Stimulated activated CD8-positive, alpha-beta memory T cell treated with anti-CD3 and anti-CD28 coated beads, Interleukin-2, amount 100 ng/mL, for 1 hour (primary cell): ENCODE measurements around the gene MOSMO.
"Not testable (repeated sequence)": the region's sequence is repeated elsewhere in the genome, so short reads cannot be mapped to it uniquely, and the experiment has no call there.

ENCODE experiments used
- DNase-seq, 2 donors: peaks; one replicate each; pipeline ENCODE4 v3.0.0-alpha.2; 2020; ENCODE audit warnings: low read depth in 2 of 2

Gene MOSMO

DNA sequence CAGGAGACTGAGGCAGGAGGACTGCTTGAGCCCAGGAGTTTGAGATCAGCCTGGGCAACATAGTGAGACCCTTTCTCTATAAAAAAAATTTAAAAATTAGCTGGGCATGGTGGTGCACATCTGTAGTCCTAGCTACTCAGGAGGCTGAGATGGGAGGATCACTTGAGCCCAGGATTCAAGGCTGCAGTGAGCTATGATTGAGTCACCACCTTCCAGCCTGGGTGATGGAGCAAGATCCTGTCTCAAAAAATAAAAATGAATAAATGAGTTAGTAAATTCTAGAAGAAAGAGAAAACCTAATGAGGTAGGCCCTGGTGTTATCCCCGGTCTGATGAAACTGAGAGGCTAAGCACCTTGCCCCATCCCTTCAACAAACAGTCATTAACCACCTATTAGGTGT is 5.9 kb upstream of the MOSMO start:
- DNase-seq, result not testable (repeated sequence)

DNA sequence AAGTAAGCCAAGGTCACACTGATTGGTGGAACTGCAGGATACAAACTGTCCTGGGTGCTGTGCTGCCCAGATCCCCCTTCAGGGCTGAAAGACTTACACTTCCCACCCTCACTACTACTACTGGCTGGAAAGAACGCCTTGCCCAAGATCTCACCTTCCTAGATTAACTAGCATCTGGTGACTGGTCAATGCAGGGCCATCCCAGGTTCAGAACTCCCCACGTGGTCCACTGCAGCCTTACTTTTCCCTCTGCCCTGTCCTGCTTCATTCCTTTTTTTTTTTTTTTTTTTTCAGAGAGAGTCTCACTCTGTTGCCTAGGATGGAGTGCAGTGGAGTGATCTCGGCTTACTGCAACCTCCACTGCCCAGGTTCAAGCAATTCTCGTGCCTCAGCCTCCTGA is 4.7 kb upstream of the MOSMO start:
- DNase-seq, result no peak

DNA sequence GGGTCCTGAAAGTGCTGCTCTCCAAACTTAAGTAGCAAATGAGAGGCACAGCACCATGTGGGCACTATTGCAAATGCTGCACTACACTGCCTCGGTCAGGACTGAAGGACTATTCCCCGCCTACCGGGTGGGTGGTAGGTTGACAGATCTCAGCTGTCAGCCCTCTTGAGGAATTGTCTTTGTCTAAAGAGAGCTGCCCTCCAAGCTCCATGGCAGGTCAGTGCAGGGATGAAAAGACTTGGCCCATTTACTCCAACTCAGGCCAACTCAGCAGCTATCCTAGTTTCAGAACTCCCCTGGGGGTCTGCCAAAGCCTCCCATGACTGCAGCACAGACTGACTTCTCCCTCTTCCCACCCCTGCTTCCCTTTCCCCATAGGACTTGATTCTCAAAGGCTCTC is 3.6 kb upstream of the MOSMO start:
- DNase-seq, result no peak

DNA sequence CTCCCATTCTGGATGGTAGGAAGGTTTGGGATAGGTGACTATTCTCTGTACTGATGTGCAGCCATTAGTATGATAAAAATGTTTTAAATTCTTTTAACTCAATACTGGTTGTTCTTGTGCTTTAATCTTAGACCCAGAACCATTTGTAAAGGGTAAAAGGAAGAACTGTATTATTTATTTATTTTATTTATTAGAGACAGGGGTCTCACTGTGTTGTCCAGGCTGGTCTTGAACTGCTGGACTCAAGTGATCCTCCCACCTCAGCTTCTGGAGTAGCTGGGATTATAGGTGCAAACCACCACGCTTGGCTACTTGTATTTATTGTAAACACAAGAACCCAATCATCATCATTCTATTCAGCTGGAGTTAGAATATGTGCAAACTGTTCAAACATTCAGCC is 2.2 kb upstream of the MOSMO start:
- DNase-seq, result no peak

DNA sequence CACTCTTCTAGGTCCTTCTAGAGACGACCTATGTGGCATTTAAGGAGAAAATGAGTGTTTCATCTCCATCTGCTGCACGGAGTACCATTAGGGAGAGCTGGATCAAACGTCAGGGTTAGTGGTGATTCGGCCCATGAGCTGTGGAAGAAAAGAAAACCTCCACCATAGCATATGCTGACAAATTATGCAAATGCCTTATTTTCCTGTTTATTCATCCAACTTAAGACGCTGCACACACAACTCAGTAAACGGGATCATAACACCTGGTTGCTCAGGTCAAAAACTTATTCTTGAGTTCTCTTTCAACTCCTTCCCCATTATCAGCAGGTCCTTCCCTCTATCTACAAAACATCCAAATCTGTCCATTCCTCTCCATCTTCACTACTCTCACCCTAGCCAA is 1.3 kb upstream of the MOSMO start:
- no peak for DNase-seq

DNA sequence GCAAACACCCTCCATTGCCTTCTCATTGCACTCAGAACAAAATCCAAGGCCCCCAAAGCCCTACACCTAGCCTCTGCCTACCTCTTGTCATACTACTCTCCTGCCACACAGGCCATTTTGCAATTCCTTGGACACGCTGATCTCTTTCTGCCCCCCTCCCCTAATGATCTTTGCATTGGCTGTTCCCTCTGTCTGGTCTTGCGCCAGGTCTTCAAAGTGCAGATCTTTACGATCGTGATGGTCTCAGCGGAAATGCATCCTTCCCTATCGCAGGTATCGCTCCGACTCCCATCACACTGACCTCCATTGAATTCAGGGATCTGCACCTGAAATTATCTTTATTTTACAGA is 777 bp upstream of the MOSMO start:
- no peak for DNase-seq

DNA sequence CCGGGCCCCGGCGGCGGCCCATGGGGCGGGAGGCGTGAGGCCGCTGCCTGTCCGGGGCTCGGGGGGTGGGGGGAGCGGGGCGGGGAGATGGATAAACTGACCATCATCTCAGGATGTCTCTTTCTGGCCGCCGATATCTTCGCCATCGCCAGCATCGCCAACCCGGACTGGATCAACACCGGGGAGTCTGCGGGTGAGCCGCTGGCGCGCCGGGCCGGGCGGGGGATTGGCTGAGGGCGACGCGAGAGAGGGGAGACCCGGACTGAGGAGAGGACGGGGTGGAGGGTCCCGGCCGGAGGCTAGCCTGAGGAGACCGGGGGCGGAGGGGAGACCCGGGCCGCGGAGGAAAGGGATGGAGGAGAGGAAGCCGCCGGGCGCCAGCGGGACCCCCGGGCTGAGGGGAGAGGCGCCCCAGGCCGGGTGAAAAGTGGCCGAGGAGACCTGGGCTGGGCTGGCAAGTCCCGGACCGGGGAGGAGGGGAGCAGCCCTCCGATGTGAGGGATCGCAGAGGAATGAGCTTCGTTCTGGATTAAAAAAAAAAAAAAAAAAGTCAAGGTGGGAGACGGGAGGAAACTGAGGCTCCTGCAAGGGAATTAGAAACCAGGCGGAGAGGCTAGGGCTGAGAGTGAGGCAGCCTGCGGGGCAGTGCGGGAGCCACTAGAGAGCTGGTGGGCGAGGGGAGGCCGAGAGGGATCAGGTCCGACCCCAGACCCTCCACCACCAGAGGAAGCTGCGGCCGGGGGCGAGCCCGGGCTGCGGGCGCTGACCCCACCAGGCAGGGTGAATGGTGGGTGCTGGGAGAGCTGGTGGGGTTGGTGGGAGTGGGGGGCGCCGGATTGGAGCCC is 526 bp downstream of the MOSMO start:
- DNase-seq, result no peak

DNA sequence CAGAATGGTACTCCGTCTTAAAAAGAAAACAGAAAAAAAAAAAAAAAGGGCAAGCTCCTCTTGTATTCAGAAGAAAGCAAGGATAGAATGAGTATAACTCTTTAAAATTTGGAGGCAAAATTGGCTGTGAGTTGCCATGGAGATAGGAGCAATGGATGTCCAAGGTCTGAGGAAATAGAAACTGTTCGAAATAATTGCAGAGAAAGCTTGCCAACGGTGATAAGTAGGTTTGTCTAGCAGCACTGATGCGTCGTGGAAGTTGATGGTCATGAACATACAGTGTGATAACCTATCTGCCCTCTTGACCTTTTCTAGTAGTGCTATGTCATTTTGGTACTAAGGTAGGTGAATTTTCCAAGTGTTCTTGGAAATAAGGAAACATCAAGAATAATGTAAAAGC is 3.0 kb downstream of the MOSMO start:
- no peak for DNase-seq

DNA sequence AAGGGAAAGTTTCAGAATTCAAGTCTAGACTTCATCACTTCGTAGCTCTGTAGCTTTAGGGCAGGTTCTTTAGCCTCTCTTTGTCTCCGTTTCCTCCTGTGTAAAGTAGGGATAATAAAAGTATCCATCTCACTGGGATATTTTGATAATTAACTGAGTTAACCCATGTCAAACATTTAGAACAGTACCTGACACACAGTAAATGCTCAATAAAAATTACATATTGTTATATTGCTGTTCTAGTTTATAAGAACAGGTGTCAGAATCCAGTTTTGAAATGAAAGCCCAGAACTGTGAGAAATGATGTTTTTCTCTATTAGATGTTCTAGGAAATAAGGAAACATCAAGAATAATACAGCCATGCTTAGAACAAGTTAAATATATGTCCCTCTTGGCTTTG is 4.3 kb downstream of the MOSMO start:
- no peak for DNase-seq

DNA sequence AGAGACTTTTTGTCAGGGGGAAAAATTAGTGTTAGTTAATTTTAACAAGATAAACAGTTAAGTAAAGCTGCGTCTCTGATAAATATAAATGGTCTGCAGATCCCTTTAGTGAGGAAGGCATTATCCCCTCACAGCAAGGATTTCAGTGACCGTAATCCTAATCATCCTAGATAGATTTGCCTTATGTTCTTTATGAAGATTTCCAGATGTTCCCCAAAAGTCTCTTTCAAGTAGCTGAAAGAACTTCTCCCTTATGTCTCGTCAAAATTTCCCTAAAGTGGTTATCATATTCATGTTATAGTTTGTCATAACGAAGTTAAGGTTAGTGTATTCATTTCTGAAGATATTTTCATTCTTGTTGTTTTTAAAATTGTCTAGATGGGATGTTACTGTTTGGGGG is 5.6 kb downstream of the MOSMO start:
- DNase-seq, result no peak

DNA sequence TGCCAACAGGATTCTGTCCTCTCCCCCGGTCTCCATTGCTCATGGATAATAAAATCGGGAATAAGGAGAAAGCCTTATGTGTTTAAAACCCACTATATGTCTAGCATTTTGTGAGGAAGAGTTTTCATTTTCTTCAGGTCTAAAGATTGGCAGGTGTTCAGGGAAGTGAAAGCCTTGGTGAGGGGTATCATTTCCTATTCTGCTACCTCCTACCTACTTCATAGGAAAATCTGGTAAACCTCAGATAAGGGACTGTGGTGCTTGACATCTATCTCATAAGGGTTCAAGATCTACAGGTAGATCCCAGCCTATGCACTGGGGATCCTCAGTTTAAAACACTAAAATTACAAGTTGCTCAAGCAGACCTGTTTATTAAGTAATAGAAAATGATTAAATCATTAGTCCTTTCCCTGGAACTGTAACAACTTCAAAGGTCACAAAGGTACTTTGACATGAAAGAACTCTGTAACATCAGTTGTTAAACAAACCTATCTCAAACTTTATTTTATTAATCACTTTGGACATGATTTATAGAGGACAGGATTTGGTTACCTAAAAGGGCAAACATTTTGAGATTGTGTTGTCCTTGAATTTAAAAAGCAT is 6.5 kb downstream of the MOSMO start:
- no peak for DNase-seq

DNA sequence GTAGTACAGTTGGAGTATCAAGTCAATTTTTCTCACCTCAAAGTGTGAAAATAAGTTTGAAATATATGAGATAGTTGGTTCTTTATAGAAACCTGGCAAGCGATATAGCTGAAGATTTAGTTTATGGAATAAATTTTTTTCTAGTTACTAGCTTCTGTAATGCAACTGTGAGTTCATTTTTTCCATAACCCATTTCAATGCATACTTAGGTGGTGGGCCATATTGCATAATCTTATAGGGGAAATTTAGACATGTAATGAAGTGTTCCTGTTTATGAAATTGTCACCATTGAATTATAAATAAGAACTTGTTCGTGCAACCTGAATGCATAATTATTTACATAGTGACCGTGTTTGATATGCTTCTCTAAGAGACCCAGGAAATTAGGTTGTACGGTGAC is 9.0 kb downstream of the MOSMO start:
- DNase-seq, result no peak

DNA sequence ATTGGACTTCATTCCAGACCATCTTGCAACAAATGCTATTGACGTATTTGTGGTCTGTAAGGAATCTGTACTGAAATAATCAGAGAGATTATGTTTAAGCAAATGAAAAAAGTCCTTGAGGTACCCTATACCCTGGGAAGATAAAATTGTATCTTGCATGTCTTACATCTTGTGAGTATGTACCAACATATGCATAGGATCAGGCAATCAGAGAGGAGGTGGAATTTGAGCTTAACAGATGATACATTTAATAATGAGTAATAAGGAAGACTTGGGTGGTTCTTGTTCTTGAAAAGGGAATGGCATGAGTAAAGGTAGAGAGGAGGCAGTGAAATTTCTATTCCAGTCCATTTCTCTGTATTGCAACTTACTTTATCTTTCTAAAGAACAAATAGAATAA is 10.6 kb downstream of the MOSMO start:
- DNase-seq, result no peak

DNA sequence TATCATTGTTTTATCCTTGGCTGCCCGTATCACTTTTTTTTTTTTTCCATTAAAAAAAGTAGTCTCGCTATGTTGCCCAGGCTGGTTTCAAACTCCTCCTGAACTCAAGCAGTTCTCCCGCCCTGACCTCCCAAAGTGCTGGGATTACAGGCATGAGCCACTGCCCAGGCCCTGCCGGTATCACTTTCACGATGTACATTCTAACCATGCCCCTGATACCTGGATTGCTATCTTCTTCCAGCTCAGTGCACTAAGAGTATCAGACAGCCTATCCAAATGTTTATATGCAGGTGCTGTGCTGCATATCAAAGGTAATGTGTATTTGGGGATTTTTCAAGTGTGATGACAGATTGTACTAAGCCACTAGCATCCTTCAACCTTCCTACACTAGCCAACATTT is 14.2 kb downstream of the MOSMO start:
- DNase-seq, result no peak

DNA sequence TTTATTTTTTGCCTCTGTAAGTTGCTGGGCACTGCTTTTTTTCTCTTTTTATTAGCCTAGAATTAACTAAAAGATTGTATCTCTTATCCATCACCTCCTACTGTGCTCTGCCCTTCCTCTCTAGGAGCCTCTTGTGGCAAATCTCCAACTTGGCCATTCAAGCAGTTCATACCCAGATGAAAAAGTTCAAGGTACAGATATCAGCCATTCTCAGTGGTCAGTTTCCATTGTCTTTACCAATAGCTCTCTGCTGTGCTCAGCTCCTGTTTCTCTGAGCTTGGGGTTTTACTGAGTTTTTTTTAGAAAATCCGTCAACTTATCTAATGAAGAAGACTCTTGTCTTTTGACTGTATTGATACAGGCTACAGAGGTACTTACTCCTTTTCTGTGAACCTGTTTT is 15.6 kb downstream of the MOSMO start:
- no peak for DNase-seq

DNA sequence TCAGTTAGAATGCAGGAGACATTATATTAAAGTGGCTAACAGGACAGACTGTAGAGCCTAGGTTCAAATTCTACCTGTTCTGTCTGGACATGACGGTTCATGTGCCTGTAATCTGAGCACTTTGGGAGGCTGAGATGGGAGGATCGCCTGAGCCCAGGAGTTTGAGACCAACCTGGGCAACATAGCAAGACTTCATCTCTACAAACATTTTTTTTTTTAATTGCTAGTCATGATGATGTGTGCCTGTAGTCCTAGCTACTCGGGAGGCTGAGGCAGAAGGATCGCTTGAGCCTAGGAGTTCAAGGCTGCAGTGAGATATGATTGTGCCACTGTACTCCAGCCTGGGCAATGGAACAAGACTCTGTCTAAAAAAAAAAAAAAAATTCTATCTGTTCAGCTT is 16.9 kb downstream of the MOSMO start:
- DNase-seq, result not testable (repeated sequence)

DNA sequence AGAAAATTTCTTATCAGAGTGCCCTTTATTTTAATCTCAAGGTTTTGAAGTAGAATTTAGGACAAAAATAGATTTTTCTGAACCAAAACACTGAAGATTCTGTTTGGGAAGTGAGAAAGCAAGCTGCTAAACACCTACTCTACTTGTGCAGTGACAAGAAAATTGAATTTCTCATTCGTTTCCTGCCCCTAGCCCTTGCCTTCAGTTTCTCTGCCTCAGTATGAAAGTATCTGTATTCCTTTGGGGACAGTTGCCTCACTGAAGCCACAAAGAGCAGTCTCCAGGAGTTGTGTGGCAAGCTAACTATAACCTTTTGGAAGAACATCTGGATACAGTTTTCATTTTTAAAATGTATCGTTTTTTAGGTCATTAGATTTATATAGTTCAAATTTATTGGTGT is 19.7 kb downstream of the MOSMO start:
- DNase-seq, result no peak

DNA sequence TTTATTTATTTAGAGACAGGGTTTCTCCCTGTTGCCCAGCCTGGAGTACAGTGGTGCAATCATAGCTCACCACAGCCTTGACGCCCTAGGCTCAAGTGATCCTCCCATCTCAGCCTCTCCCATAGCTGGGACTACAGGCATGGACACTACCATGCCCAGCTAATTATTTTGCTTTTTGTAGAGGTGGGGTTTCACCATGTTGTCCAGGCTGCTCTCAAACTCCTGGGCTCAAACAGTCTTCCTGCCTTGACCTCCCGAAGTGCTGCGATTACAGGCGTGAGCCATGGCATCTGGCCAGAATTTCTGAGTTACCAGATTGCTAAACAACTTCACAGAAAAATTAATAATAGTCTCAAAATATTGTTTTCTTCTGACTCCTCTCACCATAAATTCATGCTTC is 21.7 kb downstream of the MOSMO start:
- no peak for DNase-seq

DNA sequence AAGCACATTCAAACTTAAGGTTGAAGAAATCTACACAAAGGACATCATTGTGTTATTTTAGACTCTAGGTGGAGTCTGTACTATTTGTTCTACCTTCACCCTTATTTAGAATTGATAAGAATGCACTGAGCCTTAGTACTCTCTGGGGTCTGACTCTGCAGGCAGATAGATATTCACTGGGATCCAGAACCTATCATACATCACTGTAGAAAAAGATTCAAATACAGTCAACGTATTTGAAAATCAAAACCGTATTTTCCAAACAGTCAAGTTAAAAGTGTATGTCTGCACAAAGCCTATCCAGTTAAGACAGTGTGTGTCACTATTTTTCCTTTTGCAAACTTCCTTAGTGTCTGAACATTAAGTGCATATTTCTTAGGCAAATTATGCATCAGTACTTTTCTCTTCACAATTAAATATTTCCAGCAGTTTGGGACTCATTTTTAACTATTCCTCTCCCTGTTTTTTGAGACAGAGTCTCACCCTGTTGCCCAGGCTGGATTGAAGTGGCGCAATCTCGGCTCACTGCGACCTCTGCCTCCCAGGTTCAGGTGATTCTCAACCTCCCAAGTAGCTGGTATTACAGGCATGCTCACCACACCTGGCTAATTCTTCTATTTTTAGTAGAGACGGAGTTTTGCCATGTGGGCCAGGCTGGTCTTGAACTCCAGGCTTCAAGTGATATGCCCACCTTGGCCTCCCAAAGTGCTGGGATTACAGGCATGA is 22.3 kb downstream of the MOSMO start:
- no peak for DNase-seq

DNA sequence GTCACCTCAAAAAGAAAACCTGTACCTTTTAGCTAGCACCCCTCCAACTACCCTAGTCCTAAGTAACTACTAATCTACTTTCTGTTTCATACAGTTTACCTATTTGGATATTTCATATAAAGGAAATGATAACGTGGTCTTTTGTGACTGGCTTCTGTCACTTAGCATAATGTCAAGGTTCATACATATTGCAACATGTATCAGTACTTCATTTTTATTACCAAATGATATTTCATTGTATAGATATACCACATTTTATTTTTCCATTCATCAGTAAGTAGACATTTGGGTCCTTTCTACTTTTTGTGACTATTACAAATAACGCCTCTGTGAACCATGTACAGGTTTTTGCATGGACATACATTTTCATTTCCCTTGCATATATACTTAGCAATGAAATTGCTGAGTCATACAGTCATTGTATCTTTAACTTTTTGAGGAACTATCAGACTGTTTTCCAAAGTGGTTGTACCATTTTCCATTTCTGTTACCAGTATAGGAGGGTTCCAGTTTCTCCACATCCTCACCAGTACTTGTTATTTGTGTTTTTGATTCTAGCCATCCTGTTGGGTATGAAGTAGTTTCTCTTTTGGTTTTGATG is 23.7 kb downstream of the MOSMO start:
- no peak for DNase-seq

DNA sequence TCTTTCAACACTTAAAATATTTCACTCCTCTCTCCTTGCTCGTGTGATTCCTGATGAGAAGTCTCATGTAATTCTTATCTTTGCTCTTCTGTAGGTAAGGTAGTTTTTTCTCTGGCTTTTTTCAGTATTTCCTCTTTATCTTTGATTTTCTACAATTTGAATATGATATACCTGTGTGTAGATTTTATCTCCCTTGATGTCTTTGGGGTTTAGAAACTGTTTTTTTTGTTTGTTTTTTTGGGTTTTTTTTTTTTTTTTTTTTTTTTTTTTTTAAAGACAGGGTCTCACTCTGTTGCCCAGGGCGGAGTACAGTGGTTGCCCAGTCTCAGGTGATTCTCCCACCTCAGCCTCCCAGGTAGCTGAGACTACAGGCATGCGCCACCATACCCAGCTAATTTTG is 26.6 kb downstream of the MOSMO start:
- no peak for DNase-seq

DNA sequence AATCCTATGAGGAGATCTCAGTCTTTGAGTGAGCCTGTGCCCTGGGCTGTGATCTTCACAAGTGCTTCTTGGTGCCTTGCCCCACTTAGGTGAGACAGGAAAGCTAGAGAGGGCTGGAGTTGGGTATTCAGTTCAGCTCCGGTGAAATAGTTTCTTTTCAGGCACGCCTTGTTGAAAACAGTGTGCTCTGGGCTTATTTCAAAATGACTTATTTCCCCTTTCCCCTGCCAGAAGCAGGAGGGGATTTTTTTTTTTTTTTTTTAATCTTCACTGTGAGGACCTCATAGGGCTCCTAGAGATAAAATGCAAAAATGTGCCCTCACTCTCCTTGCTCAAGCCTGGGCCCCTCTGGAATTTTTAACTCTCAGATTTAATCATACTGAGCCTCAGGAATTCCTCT is 27.2 kb downstream of the MOSMO start:
- no peak for DNase-seq

DNA sequence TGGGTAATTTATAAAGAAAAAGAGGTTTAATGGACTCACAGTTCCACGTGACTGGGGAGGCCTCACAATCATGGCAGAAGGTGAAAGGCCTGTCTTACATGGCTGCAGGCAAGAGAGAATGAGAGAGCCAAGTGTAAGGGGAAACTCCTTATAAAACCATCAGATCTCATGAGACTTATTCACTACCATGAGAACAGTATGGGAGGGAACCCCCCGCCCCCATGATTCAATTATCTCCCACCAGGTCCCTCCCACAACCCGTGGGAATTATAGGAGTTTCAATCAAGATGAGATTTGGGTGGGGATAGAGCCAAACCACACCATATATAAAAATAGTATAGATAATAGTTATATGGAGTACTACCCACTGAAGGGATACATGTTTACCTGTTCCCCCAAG is 36.0 kb downstream of the MOSMO start:
- DNase-seq, result not testable (repeated sequence)
